H1 (cell line): Measurements from ENCODE around the gene KCNQ1OT1. TPM values are rescaled to one million over a fixed set of nuclear protein-coding genes. Genes with fewer than 3 reads are reported as not detected.

Experiments used
- CTCF ChIA-PET: fragments of 300-600 bp; sonication (Branson Sonifier 250); formaldehyde crosslinking; loops from one replicate; lab custom pipeline; 2021; ENCODE audit not compliant: partially characterized antibody; lab: Charles Lee
- POLR2A ChIA-PET: fragments of 300-600 bp; sonication (Branson Sonifier 250); formaldehyde crosslinking; loops from one replicate; lab custom pipeline; 2021; ENCODE audit warnings: inconsistent platforms; ENCODE audit not compliant: partially characterized antibody; lab: Charles Lee
- DNase-seq, 2 experiments: peaks; one replicate each; pipeline versions ENCODE4 v3.0.0 to v3.0.0-alpha.2; 2010 to 2022; ENCODE audit warnings: low spot score in 2 of 2, low read depth in 1 of 2, mixed read lengths in 1 of 2
- FAIRE-seq: peaks from 2 replicates; lab custom pipeline; 2011; peaks lifted over from hg19 to GRCh38; lab: Jason Lieb, UNC
- H2AFZ ChIP-seq: 2 replicates; pipeline ENCODE4 v1.8.1; 2012; ENCODE audit warnings: low read length, inconsistent platforms
- H2AK5ac ChIP-seq: 2 replicates; pipeline ENCODE4 v1.6.1; 2013; ENCODE audit warnings: low read depth, low read length
- H2BK120ac ChIP-seq: replicated peaks from 2 replicates; pipeline ENCODE3; 2013; ENCODE audit warnings: low read depth, low read length, inconsistent platforms
- H2BK12ac ChIP-seq: 2 replicates; pipeline ENCODE4 v1.6.1; 2013; ENCODE audit warnings: low read depth, low read length
- H2BK15ac ChIP-seq: 2 replicates; pipeline ENCODE4 v1.6.1; 2013; ENCODE audit warnings: low read length
- H2BK20ac ChIP-seq: 2 replicates; pipeline ENCODE4 v1.6.1; 2013; ENCODE audit warnings: low read length
- H2BK5ac ChIP-seq: 2 replicates; pipeline ENCODE4 v1.6.1; 2013; ENCODE audit warnings: low read depth, low read length
- H3K14ac ChIP-seq: 2 replicates; pipeline ENCODE4 v1.6.1; 2013; ENCODE audit warnings: inconsistent platforms; ENCODE audit not compliant: insufficient read length
- H3K18ac ChIP-seq: 2 replicates; pipeline ENCODE4 v1.6.1; 2013; ENCODE audit warnings: low read length; ENCODE audit errors: extremely low read depth
- H3K23ac ChIP-seq: 2 replicates; pipeline ENCODE4 v1.6.1; 2013; ENCODE audit warnings: inconsistent platforms; ENCODE audit not compliant: insufficient read length
- H3K23me2 ChIP-seq: 2 replicates; pipeline ENCODE4 v1.6.1; 2013; ENCODE audit warnings: low read depth, low read length
- H3K27ac ChIP-seq: 2 replicates; pipeline ENCODE4 v1.6.1; 2011; ENCODE audit warnings: low read depth, low read length, inconsistent platforms
- H3K27me3 ChIP-seq, 4 experiments: replicated peaks in 1 of 4; 1 replicate in 1 of 4; 2 replicates in 3 of 4; pipeline versions ENCODE4 v1.6.1 to v1.8.1; 2011 to 2013; ENCODE audit warnings: low read length in 3 of 4, mild to moderate bottlenecking in 3 of 4, inconsistent platforms in 2 of 4, mixed read lengths in 2 of 4, moderate library complexity in 1 of 4; ENCODE audit not compliant: control insufficient read depth in 3 of 4, insufficient read depth in 3 of 4; ENCODE audit errors: extremely low read depth in 1 of 4
- H3K36me3 ChIP-seq, 4 experiments: 2 replicates each; pipeline versions ENCODE4 v1.6.1 to v1.8.1; 2011 to 2013; ENCODE audit warnings: mild to moderate bottlenecking in 4 of 4, low read length in 3 of 4, moderate library complexity in 2 of 4, control low read depth in 1 of 4, inconsistent platforms in 1 of 4; ENCODE audit not compliant: insufficient read depth in 4 of 4, control insufficient read depth in 2 of 4
- H3K4ac ChIP-seq: replicated peaks from 2 replicates; pipeline ENCODE3; 2013; ENCODE audit warnings: low read length, low read depth, mixed read lengths, inconsistent platforms; ENCODE audit not compliant: insufficient read length
- H3K4me1 ChIP-seq, 4 experiments: replicated peaks in 1 of 4; 1 replicate in 1 of 4; 2 replicates in 3 of 4; pipeline versions ENCODE4 v1.6.1 to v1.8.1; 2011 to 2013; ENCODE audit warnings: low read length in 3 of 4, inconsistent platforms in 2 of 4, mixed read lengths in 1 of 4; ENCODE audit not compliant: insufficient read depth in 4 of 4, control insufficient read depth in 3 of 4
- H3K4me2 ChIP-seq, 2 experiments: 2 replicates each; pipeline versions ENCODE4 v1.6.1 to v1.8.1; 2011 to 2013; ENCODE audit warnings: low read depth in 2 of 2, low read length in 2 of 2, control low read depth in 1 of 2, inconsistent platforms in 1 of 2, mild to moderate bottlenecking in 1 of 2; ENCODE audit not compliant: insufficient read depth in 1 of 2
- H3K4me3 ChIP-seq, 4 experiments: fragments of 200-600, 300-600 bp in 1 of 4; sonication (generic), shearing (Covaris generic), sonication (Bioruptor Twin) in 1 of 4; 2 replicates each; pipeline versions ENCODE4 v1.5.1 to v1.8.1; 2011 to 2016; ENCODE audit warnings: low read length in 4 of 4, low read depth in 3 of 4, control low read depth in 2 of 4, inconsistent platforms in 2 of 4, mild to moderate bottlenecking in 2 of 4, mixed read lengths in 1 of 4, moderate library complexity in 1 of 4; ENCODE audit not compliant: insufficient read depth in 2 of 4; ENCODE audit errors: extremely low read depth in 1 of 4
- H3K56ac ChIP-seq: replicated peaks from 2 replicates; pipeline ENCODE3; 2013; ENCODE audit warnings: low read depth, mild to moderate bottlenecking, mixed read lengths, low read length, inconsistent platforms; ENCODE audit not compliant: insufficient read length
- H3K79me1 ChIP-seq: 2 replicates; pipeline ENCODE4 v1.6.1; 2013; ENCODE audit warnings: low read depth, low read length, control low read depth
- H3K79me2 ChIP-seq, 2 experiments: 2 replicates each; pipeline versions ENCODE4 v1.6.1 to v1.8.1; 2012 to 2013; ENCODE audit warnings: low read length in 2 of 2, mild to moderate bottlenecking in 2 of 2, inconsistent platforms in 1 of 2; ENCODE audit not compliant: insufficient read depth in 2 of 2, control insufficient read depth in 1 of 2
- H3K9ac ChIP-seq, 4 experiments: replicated peaks in 1 of 4; 1 replicate in 1 of 4; 2 replicates in 3 of 4; pipeline versions ENCODE4 v1.6.1 to v1.8.1; 2011 to 2013; ENCODE audit warnings: low read depth in 3 of 4, low read length in 3 of 4, control low read depth in 2 of 4, mild to moderate bottlenecking in 2 of 4, moderate library complexity in 2 of 4, inconsistent platforms in 1 of 4; ENCODE audit errors: extremely low read depth in 1 of 4
- H3K9me3 ChIP-seq, 2 experiments: 2 replicates each; pipeline versions ENCODE4 v1.6.1 to v1.8.1; 2012 to 2013; ENCODE audit warnings: mild to moderate bottlenecking in 2 of 2, moderate library complexity in 2 of 2, control low read depth in 1 of 2, inconsistent platforms in 1 of 2, low read depth in 1 of 2, low read length in 1 of 2, mixed read lengths in 1 of 2; ENCODE audit not compliant: insufficient read depth in 2 of 2
- H4K20me1 ChIP-seq, 2 experiments: replicated peaks in 1 of 2; 2 replicates each; pipeline versions ENCODE3 to v1.8.1; 2011 to 2013; ENCODE audit warnings: inconsistent platforms in 2 of 2, low read length in 2 of 2, mild to moderate bottlenecking in 1 of 2; ENCODE audit not compliant: insufficient read depth in 2 of 2, control insufficient read depth in 1 of 2
- H4K5ac ChIP-seq: 2 replicates; pipeline ENCODE4 v1.6.1; 2013; ENCODE audit warnings: low read length, low read depth, mixed read lengths, inconsistent platforms; ENCODE audit not compliant: insufficient read length
- H4K8ac ChIP-seq: 2 replicates; pipeline ENCODE4 v1.8.0; 2013; ENCODE audit warnings: mild to moderate bottlenecking, moderate library complexity, low read length, inconsistent platforms; ENCODE audit not compliant: insufficient read depth; ENCODE audit errors: extremely low read depth
- H4K91ac ChIP-seq: replicated peaks from 2 replicates; pipeline ENCODE3; 2013; ENCODE audit warnings: low read length, mixed read lengths, inconsistent platforms; ENCODE audit not compliant: insufficient read length
- WGBS, 2 experiments: shearing (Covaris generic) in 1 of 2; methylation state at CpG; one replicate each; pipeline versions ENCODE4 v1.1.6 to v1.1.7; 2013 to 2015; ENCODE audit warnings: low lambda C conversion rate in 2 of 2, mixed read lengths in 2 of 2, inconsistent platforms in 1 of 2, low coverage in 1 of 2, missing lambda C conversion rate in 1 of 2; ENCODE audit not compliant: insufficient replicate concordance in 2 of 2, insufficient coverage in 1 of 2, insufficient read length in 1 of 2; ENCODE audit errors: extremely low coverage in 1 of 2, missing lambda C conversion rate in 1 of 2; 5-methylcytosine and 5-hydroxymethylcytosine counted together
- polyA plus RNA-seq, 7 experiments: library from polyadenylated mRNA; depleted of rRNA in 3 of 7; stranded (reverse) in 5 of 7; unstranded in 2 of 7; fragments of >200 nt in 5 of 7; fragments of 200-250 nt in 2 of 7; gene quantifications; 1 replicate in 5 of 7; 2 replicates in 1 of 7; 4 replicates in 1 of 7; pipeline versions ENCODE4 v1.2.1 to v1.2.3, GENCODE V29; 2011 to 2013; ENCODE audit warnings: missing spikeins in 2 of 7, mixed read lengths in 2 of 7
- total RNA-seq: library from RNA; stranded (reverse); fragmentation: NEBNext Ultra II Directional; extraction: Animal tissue kit (Norgen Biotek cat#: 25700); gene quantifications from 2 replicates; pipeline ENCODE4 v1.2.1, GENCODE V29; 2021

KCNQ1OT1 gene
- total and polyA plus RNA-seq, 2 of the 8 experiments (the other 6 are each of a cell fraction or from before 2014, with no cell fraction given): 0.21 to 1.2 TPM

GRCh38 chr11:2581931-2582350, 117.9 kb downstream of the KCNQ1OT1 start:
- 96% methylated on average over 17 of the region's 23 CpGs; no CpG with 5 or more reads in 1 of the 2 experiments for WGBS, 2 experiments
- Histone ChIP-seq H2AFZ (no peak overlapping the region), H3K36me3 (no peaks in the 10 kb centered on the region), H2BK15ac (no peak overlapping the region), H3K9ac (no peak overlapping the region), H3K14ac (no peak overlapping the region), H3K4me2 (no peak overlapping the region), H2BK120ac (no peak overlapping the region), H3K18ac (no peak overlapping the region), H3K23ac (no peak overlapping the region), H2BK5ac (no peak overlapping the region; the same call in 1 of the 2 replicates), H4K8ac (peak overlapping the region; percentile 42; the same call in 1 of the 2 replicates), H3K9me3 (no peaks in the 10 kb centered on the region), H3K4ac (no peak overlapping the region), H4K91ac (no peak overlapping the region), H3K4me3 (no peak overlapping the region), H2AK5ac (no peak overlapping the region), H2BK20ac (no peak overlapping the region), H3K79me1 (no peaks in the 10 kb centered on the region), H4K5ac (no peak overlapping the region), H3K27me3 (peaks cover 17 to 78% (median 49%) of the 10 kb centered on the region in 4 experiments), H2BK12ac (no peak overlapping the region), H3K27ac (no peak overlapping the region), H3K23me2 (peaks cover 6% of the 10 kb centered on the region), H3K79me2 (no peaks in the 10 kb centered on the region), H3K4me1 (peaks cover 0 to 3% (median 0%) of the 10 kb centered on the region in 4 experiments; a peak in 4 of 7 replicates), H3K56ac (no peak overlapping the region), H4K20me1 (peaks cover 3 to 12% of the 10 kb centered on the region in 2 experiments)
- FAIRE-seq (no peak), DNase-seq (no peak)
- CTCF ChIA-PET: interaction anchor here (1.5 kb wide), 1 partner anchor 395 kb away, joined by 3 read pairs; no protein-coding TSS in a partner anchor
- POLR2A ChIA-PET: interaction anchor here (1.3 kb wide), 1 partner anchor 112 kb away, joined by 3 read pairs; no protein-coding TSS in a partner anchor
